PC-3 (cell line): ENCODE data around the gene TNIP1. TPM values are rescaled to one million over a fixed set of nuclear protein-coding genes. Genes with fewer than 3 reads are reported as not detected.

Source experiments
- ATAC-seq: fragments of 200-7000 bp; cut with Tn5 transposase; 2 replicates; pipeline ENCODE4 v1.9.1; 2020; ENCODE audit warnings: mild to moderate bottlenecking, moderate library complexity
- BruUV-seq: library from RNA; stranded (reverse); fragments of 400-500 nt; replicated peaks from 2 replicates; lab custom pipeline; 2021; lab: Mats Ljungman, UMichigan
- CTCF ChIA-PET: fragments of 300-600 bp; sonication (Branson Sonifier 250); formaldehyde crosslinking; loops from one replicate; lab custom pipeline; 2022; ENCODE audit warnings: antibody characterized with exemption; lab: Charles Lee
- POLR2A ChIA-PET: fragments of 300-600 bp; sonication (Branson Sonifier 250); formaldehyde crosslinking; loops from one replicate; lab custom pipeline; 2022; ENCODE audit warnings: antibody characterized with exemption; ENCODE audit not compliant: unreplicated experiment; lab: Charles Lee
- DNase-seq: peaks from one replicate; pipeline ENCODE4 v3.0.0-alpha.2; 2015
- H2AFZ ChIP-seq: fragments of 300-600 bp; sonication (generic); 2 replicates; pipeline ENCODE4 v1.6.0; 2016; ENCODE audit warnings: antibody characterized with exemption, low read length
- H3F3A ChIP-seq: fragments of 300-600 bp; sonication (generic); one replicate; pipeline ENCODE4 v1.6.0; 2017; ENCODE audit warnings: antibody characterized with exemption, low read length, control low read depth, mild to moderate bottlenecking; ENCODE audit not compliant: unreplicated experiment
- H3K27ac ChIP-seq: fragments of 300-600 bp; sonication (generic); 2 replicates; pipeline ENCODE4 v1.5.1; 2016; ENCODE audit warnings: mild to moderate bottlenecking, low read length
- H3K27me3 ChIP-seq: fragments of 300-600 bp; sonication (generic); 2 replicates; pipeline ENCODE4 v1.6.1; 2016; ENCODE audit warnings: low read length, mixed read lengths
- H3K36me3 ChIP-seq: fragments of 300-600 bp; sonication (generic); 2 replicates; pipeline ENCODE4 v1.6.1; 2016; ENCODE audit warnings: low read depth, mixed run types, low read length, mixed read lengths
- H3K4me1 ChIP-seq: fragments of 300-600 bp; sonication (generic); 2 replicates; pipeline ENCODE4 v1.5.1; 2016; ENCODE audit warnings: low read length; ENCODE audit not compliant: insufficient read depth
- H3K4me2 ChIP-seq: fragments of 300-600 bp; sonication (generic); 2 replicates; pipeline ENCODE4 v1.6.0; 2016; ENCODE audit warnings: low read length
- H3K4me3 ChIP-seq: fragments of 300-600 bp; sonication (generic); 2 replicates; pipeline ENCODE4 v1.5.1; 2016; ENCODE audit warnings: mild to moderate bottlenecking, low read length, mixed read lengths
- H3K79me2 ChIP-seq: fragments of 300-600 bp; sonication (generic); 2 replicates; pipeline ENCODE4 v1.6.1; 2017; ENCODE audit warnings: low read length, mixed read lengths
- H3K9ac ChIP-seq: fragments of 300-600 bp; sonication (generic); 2 replicates; pipeline ENCODE4 v1.6.0; 2016; ENCODE audit warnings: mild to moderate bottlenecking, low read length
- H3K9me2 ChIP-seq: fragments of 300-600 bp; sonication (generic); replicated peaks from 2 replicates; pipeline ENCODE4 v1.6.1; 2016; ENCODE audit warnings: mixed run types, low read length, mixed read lengths
- H3K9me3 ChIP-seq: fragments of 300-600 bp; sonication (generic); 2 replicates; pipeline ENCODE4 v1.6.1; 2016; ENCODE audit warnings: low read length, mixed read lengths
- H4K20me1 ChIP-seq: fragments of 300-600 bp; sonication (generic); 2 replicates; pipeline ENCODE4 v1.6.1; 2016; ENCODE audit warnings: low read length, mixed read lengths
- EZH2 ChIP-seq: fragments of 300-600 bp; sonication (generic); IDR thresholded peaks from one replicate; pipeline ENCODE4 v1.6.1; 2017; ENCODE audit warnings: antibody characterized with exemption, mild to moderate bottlenecking, low read length; ENCODE audit not compliant: unreplicated experiment
- EZH2phosphoT487 ChIP-seq: fragments of 300-600 bp; sonication (generic); IDR thresholded peaks from 2 replicates; pipeline ENCODE4 v1.6.1; 2018; ENCODE audit warnings: mild to moderate bottlenecking, antibody characterized with exemption, low read length, borderline replicate concordance
- intact Hi-C: fragments of 100-400 bp; cut with micrococcal nuclease; formaldehyde crosslinking; loops from 2 replicates; pipeline ENCODE4 v1.9.0; 2023
- total RNA-seq: library from RNA; depleted of rRNA; stranded (reverse); fragments of >200 nt; gene quantifications from 2 replicates; pipeline ENCODE4 v1.2.3, GENCODE V29; 2014
- TF ChIP-seq, protein P1 (sequence below): fragments of 300-600 bp; sonication (generic); conservative IDR thresholded peaks from 2 replicates; pipeline ENCODE4 v1.5.1; 2017; ENCODE audit warnings: antibody characterized with exemption, low read depth, mild to moderate bottlenecking, low read length

TNIP1 gene
- total RNA-seq, 1 experiment from 2014 or later = 90.0 TPM

DNA sequence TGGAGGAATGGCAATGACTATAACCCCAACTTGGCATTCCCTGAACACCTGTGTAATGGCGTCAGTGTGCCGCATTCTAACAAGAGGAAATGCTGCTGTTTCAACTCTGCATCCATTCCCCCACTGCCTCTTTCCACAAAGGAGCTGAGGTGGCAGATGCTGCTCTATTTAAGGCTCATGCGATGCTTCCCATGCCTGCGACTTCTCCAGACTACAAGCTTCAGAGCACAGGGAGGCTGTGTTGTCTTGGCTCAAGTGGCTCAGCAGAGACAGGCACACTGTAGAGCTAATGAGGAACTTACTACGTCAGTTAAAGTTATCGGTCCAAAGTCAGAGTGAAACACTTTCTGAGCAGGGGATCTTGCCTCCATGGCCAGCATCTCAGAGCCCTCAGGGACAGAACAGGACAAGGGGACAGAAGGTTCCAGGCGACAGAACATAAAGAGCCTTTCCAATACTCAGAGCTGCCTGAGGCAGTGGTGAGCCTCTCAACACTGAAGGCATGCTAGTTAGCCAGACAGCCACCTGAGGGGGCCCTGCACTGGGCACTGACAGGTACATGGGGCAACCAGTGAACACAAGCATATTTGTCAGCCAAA is 21.8 kb downstream of the TNIP1 start:
- no peaks in the 10 kb centered on the region for H3K9me3 ChIP-seq
- intact Hi-C loops = no loop called here
- H3F3A ChIP-seq = no peaks in the 10 kb centered on the region
- no peaks in the 10 kb centered on the region for H3K9me2 ChIP-seq
- no peak overlapping the region for H3K9ac ChIP-seq
- H3K27me3 ChIP-seq = no peaks in the 10 kb centered on the region
- peaks cover 51% of the 10 kb centered on the region for H3K36me3 ChIP-seq
- no peak overlapping the region for H2AFZ ChIP-seq
- TF ChIP-seq, protein P1, sequence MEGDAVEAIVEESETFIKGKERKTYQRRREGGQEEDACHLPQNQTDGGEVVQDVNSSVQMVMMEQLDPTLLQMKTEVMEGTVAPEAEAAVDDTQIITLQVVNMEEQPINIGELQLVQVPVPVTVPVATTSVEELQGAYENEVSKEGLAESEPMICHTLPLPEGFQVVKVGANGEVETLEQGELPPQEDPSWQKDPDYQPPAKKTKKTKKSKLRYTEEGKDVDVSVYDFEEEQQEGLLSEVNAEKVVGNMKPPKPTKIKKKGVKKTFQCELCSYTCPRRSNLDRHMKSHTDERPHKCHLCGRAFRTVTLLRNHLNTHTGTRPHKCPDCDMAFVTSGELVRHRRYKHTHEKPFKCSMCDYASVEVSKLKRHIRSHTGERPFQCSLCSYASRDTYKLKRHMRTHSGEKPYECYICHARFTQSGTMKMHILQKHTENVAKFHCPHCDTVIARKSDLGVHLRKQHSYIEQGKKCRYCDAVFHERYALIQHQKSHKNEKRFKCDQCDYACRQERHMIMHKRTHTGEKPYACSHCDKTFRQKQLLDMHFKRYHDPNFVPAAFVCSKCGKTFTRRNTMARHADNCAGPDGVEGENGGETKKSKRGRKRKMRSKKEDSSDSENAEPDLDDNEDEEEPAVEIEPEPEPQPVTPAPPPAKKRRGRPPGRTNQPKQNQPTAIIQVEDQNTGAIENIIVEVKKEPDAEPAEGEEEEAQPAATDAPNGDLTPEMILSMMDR = no peak
- TF ChIP-seq EZH2 = no peak
- BruUV-seq = no TSS peak
- H3K27ac ChIP-seq = no peak overlapping the region
- H3K4me3 ChIP-seq = no peak overlapping the region
- no peak for DNase-seq
- peaks cover 22% of the 10 kb centered on the region for H3K4me1 ChIP-seq
- POLR2A ChIA-PET = interaction anchor here (0.6 kb wide), 1 partner anchor 33 kb away, joined by 3 read pairs; no protein-coding TSS in a partner anchor
- H4K20me1 ChIP-seq = peaks cover 14% of the 10 kb centered on the region; the same call in 1 of the 2 replicates
- CTCF ChIA-PET = no interaction called here
- H3K79me2 ChIP-seq = peaks cover 9% of the 10 kb centered on the region; the same call in 1 of the 2 replicates
- no peak overlapping the region for H3K4me2 ChIP-seq
- ATAC-seq = no peak

DNA sequence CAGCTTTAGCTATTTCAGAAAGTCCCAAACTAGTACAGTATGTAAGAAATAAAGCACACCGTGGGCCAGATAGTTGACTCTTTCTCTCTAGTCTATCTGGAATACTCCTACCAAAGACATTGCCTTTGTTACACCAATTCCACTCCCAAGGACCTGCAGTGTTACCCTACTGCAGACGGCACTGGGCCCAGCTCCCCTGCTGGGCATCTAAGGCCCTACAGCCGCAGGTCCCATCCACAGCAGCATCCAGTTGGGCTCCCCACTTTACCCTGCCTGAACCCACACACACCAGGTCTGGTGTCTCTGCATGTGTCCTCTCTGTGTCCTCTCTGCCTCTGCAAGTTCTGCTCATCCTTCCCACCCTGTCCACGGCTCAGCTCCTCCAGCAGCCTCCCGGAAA is 22.5 kb downstream of the TNIP1 start:
- Histone ChIP-seq H3K27me3 (no peaks in the 10 kb centered on the region), H3K4me1 (peaks cover 15% of the 10 kb centered on the region), H3K36me3 (peaks cover 53% of the 10 kb centered on the region), H3F3A (no peaks in the 10 kb centered on the region), H3K79me2 (peaks cover 5% of the 10 kb centered on the region; the same call in 1 of the 2 replicates), H3K9ac (no peak overlapping the region), H4K20me1 (peaks cover 14% of the 10 kb centered on the region; the same call in 1 of the 2 replicates), H3K27ac (no peak overlapping the region), H3K4me3 (no peak overlapping the region), H2AFZ (no peak overlapping the region), H3K9me3 (no peaks in the 10 kb centered on the region), H3K4me2 (no peak overlapping the region), H3K9me2 (no peaks in the 10 kb centered on the region)
- CTCF ChIA-PET = no interaction called here
- DNase-seq (no peak), ATAC-seq (no peak)
- TF ChIP-seq, protein P1 = peak; percentile 22; the same call in 1 of the 2 replicates
- TF ChIP-seq EZH2 (no peak), EZH2phosphoT487 (no peak)
- POLR2A ChIA-PET = interaction anchor here (0.6 kb wide), 2 partner anchors 23 to 50 kb away, joined by 4 to 5 read pairs; no protein-coding TSS in a partner anchor
- BruUV-seq = no TSS peak
- intact Hi-C loops = no loop called here
